Measurements from ENCODE around the gene CAMTA1.
"Not testable (repeated sequence)": the region's sequence is repeated elsewhere in the genome, so short reads cannot be mapped to it uniquely, and the experiment has no call there.

Gene CAMTA1

DNA sequence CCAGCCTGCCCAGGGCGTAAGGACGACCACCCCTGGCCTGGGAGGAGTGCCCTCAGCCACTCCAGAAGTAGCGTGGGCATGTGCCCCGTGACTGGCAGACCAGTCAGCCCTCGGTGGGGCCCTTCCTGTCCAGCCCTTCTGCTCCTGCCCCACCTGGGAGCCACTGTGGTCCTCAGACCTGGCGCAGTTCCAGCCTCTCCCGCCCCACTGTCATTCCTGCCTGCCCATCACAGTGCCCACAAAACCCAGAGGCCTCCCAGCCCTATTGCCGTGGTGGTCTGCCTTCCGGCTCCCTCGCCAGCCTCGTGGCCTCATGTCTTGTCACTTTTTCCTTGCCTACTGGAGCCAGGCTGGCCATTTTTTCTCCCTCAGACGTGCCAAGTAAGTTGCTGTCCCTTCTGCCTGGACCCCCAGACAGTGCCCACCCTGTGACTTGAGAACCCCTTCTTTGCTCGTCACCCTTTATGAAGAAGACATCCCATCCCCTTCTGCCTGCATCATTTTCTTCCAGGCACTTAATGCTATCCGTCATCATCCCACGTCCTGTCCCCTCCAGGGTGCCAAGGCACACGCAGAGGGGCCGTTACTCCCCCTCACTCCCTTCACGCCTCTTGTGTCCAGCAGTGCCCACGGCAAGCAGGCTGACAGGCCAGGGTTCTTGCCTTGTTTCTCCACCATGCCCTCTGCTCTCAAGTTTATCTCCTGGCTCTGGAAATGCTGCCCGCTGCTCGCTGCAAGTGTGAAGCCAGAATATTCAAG lies 122.6 kb downstream of the CAMTA1 start:
- Mint-ChIP-seq H3K4me1 (no peaks in the 10 kb centered on the region), H3K27ac (no peak overlapping the region), H3K27me3 (peaks cover 15% of the 10 kb centered on the region), H3K4me3 (no peak overlapping the region), H3K9me3 (no peaks in the 10 kb centered on the region), H3K36me3 (no peaks in the 10 kb centered on the region)
- no peak for ATAC-seq

GRCh38 chr1:6909401-6909800 lies 124.1 kb downstream of the CAMTA1 start:
- peaks cover 4% of the 10 kb centered on the region for H3K9me3 Mint-ChIP-seq
- H3K36me3 Mint-ChIP-seq: no peaks in the 10 kb centered on the region
- ATAC-seq: no peak
- no peak overlapping the region for H3K27ac Mint-ChIP-seq
- H3K27me3 Mint-ChIP-seq: peaks cover 30% of the 10 kb centered on the region
- H3K4me3 Mint-ChIP-seq: no peak overlapping the region
- no peaks in the 10 kb centered on the region for H3K4me1 Mint-ChIP-seq

DNA sequence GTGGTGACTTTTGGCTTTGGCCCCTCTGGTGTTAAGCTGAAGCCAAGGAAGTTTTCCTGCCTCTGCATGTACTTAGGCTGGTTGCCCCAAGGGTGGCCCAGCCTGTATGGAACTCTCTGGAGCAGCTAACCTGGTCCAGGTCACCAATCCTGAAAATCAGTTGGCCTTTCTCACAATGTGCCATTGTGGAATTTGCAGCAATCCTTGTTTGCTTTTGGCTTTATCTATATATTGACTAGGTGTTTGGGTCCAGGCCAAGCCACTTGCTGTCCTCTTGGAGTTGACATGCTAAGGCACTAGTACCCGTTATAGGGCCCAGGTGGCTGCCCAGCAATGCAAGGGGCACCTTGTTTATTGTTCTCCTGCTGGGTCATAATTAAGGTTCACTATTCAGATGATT lies 124.6 kb downstream of the CAMTA1 start:
- Mint-ChIP-seq H3K9me3 (peaks cover 4% of the 10 kb centered on the region), H3K27me3 (peaks cover 35% of the 10 kb centered on the region), H3K36me3 (no peaks in the 10 kb centered on the region), H3K4me3 (no peak overlapping the region), H3K4me1 (no peaks in the 10 kb centered on the region), H3K27ac (no peak overlapping the region)
- no peak for ATAC-seq

DNA sequence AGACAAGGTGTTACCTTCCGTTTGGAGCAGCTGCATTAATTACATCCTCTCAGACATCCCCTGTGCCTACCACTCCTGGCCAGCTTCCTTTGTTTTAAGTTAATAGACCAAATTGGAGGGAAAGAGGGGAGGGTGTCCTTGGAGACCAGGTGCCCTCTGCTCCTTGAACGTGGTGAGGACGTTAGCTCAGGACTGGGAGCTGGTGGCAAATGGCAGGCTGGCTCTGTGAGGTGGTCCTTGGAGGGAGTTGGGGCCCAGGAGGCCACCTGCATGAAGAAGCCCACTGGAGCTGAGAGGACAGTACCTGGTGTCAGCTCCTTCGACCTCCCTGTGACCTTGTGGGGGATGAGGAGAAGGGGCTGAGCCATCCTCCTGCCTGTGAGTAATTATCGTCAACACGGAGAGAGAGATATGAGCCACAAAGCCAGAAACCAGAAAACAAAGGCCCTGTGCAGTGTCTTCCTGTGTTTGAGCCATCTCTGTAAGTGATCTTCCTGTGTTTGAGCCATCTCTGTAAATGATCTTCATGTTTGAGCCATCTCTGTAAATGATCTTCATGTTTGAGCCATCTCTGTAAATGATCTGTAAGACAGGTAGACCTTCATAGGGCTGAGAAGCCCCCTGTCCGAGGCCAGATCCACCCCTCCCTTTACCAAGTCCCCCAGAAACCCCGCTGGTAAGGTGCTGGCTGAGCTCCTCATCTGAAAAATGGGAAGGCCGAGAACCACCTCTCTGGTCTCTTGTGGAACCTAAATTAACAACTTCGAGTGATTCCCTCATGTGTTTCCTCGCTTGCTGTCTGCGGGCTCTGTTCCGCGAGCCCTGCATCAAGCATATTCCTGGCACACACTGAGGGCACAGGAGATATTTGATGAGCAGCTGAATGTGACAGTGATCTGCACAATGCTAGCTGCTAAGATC lies 126.0 kb downstream of the CAMTA1 start:
- no peak for ATAC-seq
- peaks cover 4% of the 10 kb centered on the region for H3K9me3 Mint-ChIP-seq
- H3K4me3 Mint-ChIP-seq: no peak overlapping the region
- peaks cover 46% of the 10 kb centered on the region for H3K27me3 Mint-ChIP-seq
- H3K27ac Mint-ChIP-seq: no peak overlapping the region
- no peaks in the 10 kb centered on the region for H3K36me3 Mint-ChIP-seq
- H3K4me1 Mint-ChIP-seq: no peaks in the 10 kb centered on the region

DNA sequence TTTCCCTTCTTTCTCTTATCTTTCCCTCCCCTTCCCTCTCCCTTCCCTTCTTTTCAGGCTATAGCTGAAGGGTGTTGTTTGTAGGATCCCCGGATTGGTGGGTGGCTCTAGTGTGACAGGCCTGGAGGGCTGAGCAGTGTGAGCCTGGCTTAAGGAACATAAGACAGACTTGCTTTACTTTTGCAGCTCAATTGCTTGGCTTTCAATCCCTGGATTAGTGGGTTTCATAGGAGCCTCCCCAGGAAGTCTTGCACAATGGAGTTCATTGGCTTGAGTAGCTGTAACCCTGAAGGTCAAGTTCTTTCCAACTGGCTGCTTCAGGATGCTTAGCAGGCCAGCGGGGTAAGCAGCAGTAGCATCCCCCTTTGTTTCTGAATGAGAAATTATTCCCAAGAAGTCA lies 126.7 kb downstream of the CAMTA1 start:
- peaks cover 53% of the 10 kb centered on the region for H3K27me3 Mint-ChIP-seq
- no peak overlapping the region for H3K4me3 Mint-ChIP-seq
- no peaks in the 10 kb centered on the region for H3K36me3 Mint-ChIP-seq
- no peak for ATAC-seq
- H3K27ac Mint-ChIP-seq: no peak overlapping the region
- H3K9me3 Mint-ChIP-seq: peaks cover 4% of the 10 kb centered on the region
- no peaks in the 10 kb centered on the region for H3K4me1 Mint-ChIP-seq

DNA sequence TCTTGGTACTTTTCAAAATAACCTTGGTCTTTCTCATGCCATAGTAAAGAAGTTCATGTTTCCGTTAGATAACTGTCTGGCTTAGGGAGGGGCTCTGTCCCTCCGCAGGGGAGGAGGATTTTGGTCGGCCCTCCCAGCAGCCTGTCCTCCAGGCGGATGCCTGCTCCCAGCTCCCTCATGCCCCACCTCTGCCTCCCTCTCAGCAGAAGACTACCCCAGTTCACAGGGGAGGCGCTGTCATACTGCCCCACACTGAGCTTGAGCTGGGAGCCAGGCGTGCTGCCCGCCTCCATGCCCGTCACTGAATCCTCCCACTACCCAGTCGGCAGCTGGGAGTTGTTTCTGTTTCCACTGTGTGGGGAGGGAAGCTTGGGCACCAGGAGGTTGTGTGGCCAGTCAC lies 127.3 kb downstream of the CAMTA1 start:
- no peak overlapping the region for H3K4me3 Mint-ChIP-seq
- peaks cover 59% of the 10 kb centered on the region for H3K27me3 Mint-ChIP-seq
- H3K36me3 Mint-ChIP-seq: no peaks in the 10 kb centered on the region
- no peak for ATAC-seq
- no peak overlapping the region for H3K27ac Mint-ChIP-seq
- no peaks in the 10 kb centered on the region for H3K4me1 Mint-ChIP-seq
- peaks cover 4% of the 10 kb centered on the region for H3K9me3 Mint-ChIP-seq

GRCh38 chr1:6913086-6913485 lies 127.8 kb downstream of the CAMTA1 start:
- Mint-ChIP-seq H3K27me3 (peaks cover 56% of the 10 kb centered on the region), H3K27ac (no peak overlapping the region), H3K4me1 (no peaks in the 10 kb centered on the region), H3K4me3 (no peak overlapping the region), H3K36me3 (no peaks in the 10 kb centered on the region), H3K9me3 (peaks cover 4% of the 10 kb centered on the region)
- ATAC-seq: no peak

- H3K4me3 Mint-ChIP-seq: no peak overlapping the region
- H3K27ac Mint-ChIP-seq: no peak overlapping the region
- H3K9me3 Mint-ChIP-seq: peaks cover 4% of the 10 kb centered on the region
- no peaks in the 10 kb centered on the region for H3K4me1 Mint-ChIP-seq
- peaks cover 52% of the 10 kb centered on the region for H3K27me3 Mint-ChIP-seq
- H3K36me3 Mint-ChIP-seq: no peaks in the 10 kb centered on the region
- no peak for ATAC-seq
These were observed 129.5 kb downstream of the CAMTA1 start for GRCh38 chr1:6914706-6915105.

- peaks cover 58% of the 10 kb centered on the region for H3K27me3 Mint-ChIP-seq
These were observed 130.8 kb downstream of the CAMTA1 start for GRCh38 chr1:6915999-6916565.

GRCh38 chr1:6917067-6917466 lies 131.8 kb downstream of the CAMTA1 start:
- Mint-ChIP-seq H3K4me3 (no peak overlapping the region), H3K27me3 (peaks cover 68% of the 10 kb centered on the region), H3K36me3 (no peaks in the 10 kb centered on the region), H3K27ac (no peak overlapping the region), H3K9me3 (peaks cover 10% of the 10 kb centered on the region), H3K4me1 (no peaks in the 10 kb centered on the region)
- no peak for ATAC-seq

More at GRCh38 chr1:6915999-6916565, 130.8 kb downstream of the CAMTA1 start:
- H3K36me3 Mint-ChIP-seq: no peaks in the 10 kb centered on the region
- no peaks in the 10 kb centered on the region for H3K4me1 Mint-ChIP-seq
- H3K9me3 Mint-ChIP-seq: peaks cover 5% of the 10 kb centered on the region
- H3K27ac Mint-ChIP-seq: no peak overlapping the region
- no peak for ATAC-seq
- no peak overlapping the region for H3K4me3 Mint-ChIP-seq

DNA sequence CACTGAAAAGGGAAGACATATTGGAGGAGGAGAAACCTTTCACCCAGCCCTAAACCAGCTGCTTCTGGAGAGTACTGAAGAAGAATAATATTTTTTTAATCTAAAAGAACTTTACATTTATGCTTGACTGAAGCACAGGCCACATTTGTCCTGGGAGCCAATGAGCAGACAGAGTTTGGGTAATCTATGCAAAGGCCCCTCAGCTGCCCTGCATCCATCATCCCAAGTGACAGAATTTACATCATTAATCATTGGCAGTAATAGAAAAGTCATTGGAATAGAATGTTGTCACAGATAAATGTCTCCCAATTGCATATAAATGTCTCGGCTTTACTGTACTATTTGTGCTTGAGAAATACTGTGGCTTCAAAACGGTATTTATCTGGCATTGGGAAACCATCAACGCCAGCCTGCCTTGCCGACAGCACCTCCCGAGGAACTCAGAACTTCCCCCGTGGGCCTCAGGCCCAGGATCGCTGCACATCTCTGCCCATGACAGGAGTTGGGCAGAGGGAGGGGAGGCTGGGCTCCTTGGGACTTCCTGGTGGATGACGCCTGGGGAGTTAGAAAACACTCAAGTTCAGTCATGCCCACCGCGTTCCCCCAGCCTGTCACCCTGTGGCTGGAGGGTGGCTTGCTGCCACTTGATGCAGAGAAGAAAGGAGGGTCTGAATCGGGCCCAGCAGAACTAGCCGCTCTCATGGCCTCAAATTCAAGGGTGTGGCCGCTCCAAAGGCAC lies 133.1 kb downstream of the CAMTA1 start:
- no peak for ATAC-seq
- no peaks in the 10 kb centered on the region for H3K36me3 Mint-ChIP-seq
- no peak overlapping the region for H3K4me3 Mint-ChIP-seq
- H3K27ac Mint-ChIP-seq: no peak overlapping the region
- H3K27me3 Mint-ChIP-seq: peaks cover 62% of the 10 kb centered on the region
- H3K9me3 Mint-ChIP-seq: peaks cover 10% of the 10 kb centered on the region
- H3K4me1 Mint-ChIP-seq: no peaks in the 10 kb centered on the region

DNA sequence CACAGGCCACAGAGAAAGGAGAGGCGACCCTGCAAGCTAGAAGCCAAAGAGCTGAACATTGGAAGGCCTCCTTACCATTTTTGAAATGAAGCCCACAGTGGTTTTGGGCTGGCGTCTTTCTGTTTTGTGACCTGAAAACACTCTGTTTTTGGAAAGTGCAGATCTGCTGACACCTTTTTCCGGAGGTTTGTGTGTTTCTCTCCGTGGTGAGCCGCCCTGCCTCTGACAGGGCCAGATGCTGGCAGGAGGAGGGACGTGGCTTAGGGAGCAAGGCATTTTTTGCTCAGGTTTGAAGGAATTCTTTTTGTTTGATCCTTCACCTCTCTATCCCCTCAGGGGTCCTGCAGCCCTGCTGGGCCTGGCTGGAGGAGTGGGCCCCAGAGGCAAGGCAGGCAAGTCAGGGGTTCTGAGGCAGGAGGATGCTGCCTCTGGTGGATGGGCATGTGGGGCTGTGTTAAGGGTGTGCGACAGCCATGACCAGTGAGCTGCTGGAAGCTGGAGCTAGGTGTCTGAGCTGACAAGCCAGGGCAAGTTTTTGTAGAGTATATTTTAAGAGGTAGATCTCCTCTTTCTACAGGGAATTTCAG lies 133.8 kb downstream of the CAMTA1 start:
- no peaks in the 10 kb centered on the region for H3K4me1 Mint-ChIP-seq
- no peaks in the 10 kb centered on the region for H3K36me3 Mint-ChIP-seq
- ATAC-seq: no peak
- H3K27ac Mint-ChIP-seq: no peak overlapping the region
- H3K27me3 Mint-ChIP-seq: peaks cover 55% of the 10 kb centered on the region
- H3K4me3 Mint-ChIP-seq: no peak overlapping the region
- H3K9me3 Mint-ChIP-seq: peaks cover 6% of the 10 kb centered on the region

DNA sequence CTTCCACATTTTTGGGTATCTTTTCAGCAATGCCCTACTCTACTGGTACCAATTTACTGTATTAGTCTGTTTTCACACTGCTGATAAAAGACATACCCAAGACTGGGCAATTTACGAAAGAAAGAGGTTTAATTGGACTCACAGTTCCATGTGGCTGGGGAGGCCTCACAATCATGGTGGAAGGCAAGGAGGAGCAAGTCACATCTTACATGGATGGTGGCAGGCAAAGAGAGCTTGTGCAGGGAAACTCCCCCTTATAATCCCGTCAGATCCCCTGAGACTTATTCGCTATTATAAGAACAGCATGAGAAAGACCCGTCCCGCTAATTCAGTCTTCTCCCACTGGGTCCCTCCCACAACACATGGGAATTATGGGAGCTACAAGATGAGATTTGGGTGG lies 136.3 kb downstream of the CAMTA1 start:
- H3K4me3 Mint-ChIP-seq, H3K27ac Mint-ChIP-seq, H3K9me3 Mint-ChIP-seq, ATAC-seq, H3K36me3 Mint-ChIP-seq, H3K4me1 Mint-ChIP-seq: not testable (repeated sequence)
- H3K27me3 Mint-ChIP-seq: peaks cover 40% of the 10 kb centered on the region

GRCh38 chr1:6922096-6922931 lies 137.1 kb downstream of the CAMTA1 start:
- Mint-ChIP-seq H3K4me1 (peaks cover 4% of the 10 kb centered on the region), H3K27me3 (peaks cover 37% of the 10 kb centered on the region), H3K4me3 (no peak overlapping the region), H3K36me3 (no peaks in the 10 kb centered on the region), H3K9me3 (peaks cover 6% of the 10 kb centered on the region), H3K27ac (no peak overlapping the region)
- no peak for ATAC-seq
